Measurements from ENCODE around the gene ZBED1.
"Not testable (repeated sequence)": the region's sequence is repeated elsewhere in the genome, so short reads cannot be mapped to it uniquely, and the experiment has no call there.

The ZBED1 gene

GRCh38 chrX:2483398-2484060 lies 17.2 kb downstream of the ZBED1 start:
- DNase-seq = no peak
- TF ChIP-seq POLR2A (IDR thresholded peaks at IDR 0.05; ENCODE audit: low read length) (no peak), GATA1 (IDR thresholded peaks at IDR 0.05; ENCODE audit: low read depth, low read length) (no peak)

GRCh38 chrX:2481597-2481996 lies 19.2 kb downstream of the ZBED1 start:
- DNase-seq = not testable (repeated sequence)

GRCh38 chrX:2479982-2480381 lies 20.8 kb downstream of the ZBED1 start:
- not testable (repeated sequence) for DNase-seq

- no peak for DNase-seq
- TF ChIP-seq POLR2A (IDR thresholded peaks at IDR 0.05; ENCODE audit: low read length) (no peak), GATA1 (IDR thresholded peaks at IDR 0.05; ENCODE audit: low read depth, low read length) (no peak)
Observed at GRCh38 chrX:2479420-2479780, 21.4 kb downstream of the ZBED1 start.

- no peak for DNase-seq
- no peak for TF ChIP-seq POLR2A (IDR thresholded peaks at IDR 0.05; ENCODE audit: low read length)
- TF ChIP-seq GATA1 (IDR thresholded peaks at IDR 0.05; ENCODE audit: low read depth, low read length) = no peak
Observed at GRCh38 chrX:2478546-2479419, 22.0 kb downstream of the ZBED1 start.

- DNase-seq = not testable (repeated sequence)
Observed at GRCh38 chrX:2477313-2477712, 23.5 kb downstream of the ZBED1 start.

GRCh38 chrX:2474963-2475726 lies 25.6 kb downstream of the ZBED1 start:
- no peak for TF ChIP-seq GATA1 (IDR thresholded peaks at IDR 0.05; ENCODE audit: low read depth, low read length)
- TF ChIP-seq POLR2A (IDR thresholded peaks at IDR 0.05; ENCODE audit: low read length) = no peak
- no peak for DNase-seq

- TF ChIP-seq GATA1 (IDR thresholded peaks at IDR 0.05; ENCODE audit: low read depth, low read length) = no peak
- no peak for DNase-seq
Observed at GRCh38 chrX:2474280-2474962, 26.4 kb downstream of the ZBED1 start.

- DNase-seq = not testable (repeated sequence)
Observed at GRCh38 chrX:2473064-2473463, 27.7 kb downstream of the ZBED1 start.

GRCh38 chrX:2471641-2472040 lies 29.1 kb downstream of the ZBED1 start:
- no peak for TF ChIP-seq GATA1 (IDR thresholded peaks at IDR 0.05; ENCODE audit: low read depth, low read length)
- TF ChIP-seq POLR2A (IDR thresholded peaks at IDR 0.05; ENCODE audit: low read length) = no peak
- no peak for DNase-seq

- DNase-seq = not testable (repeated sequence)
Observed at GRCh38 chrX:2471126-2471525, 29.6 kb downstream of the ZBED1 start.

GRCh38 chrX:2469852-2470251 lies 30.9 kb downstream of the ZBED1 start:
- DNase-seq = not testable (repeated sequence)

- DNase-seq = no peak
- TF ChIP-seq POLR2A (IDR thresholded peaks at IDR 0.05; ENCODE audit: low read length) = no peak
- no peak for TF ChIP-seq GATA1 (IDR thresholded peaks at IDR 0.05; ENCODE audit: low read depth, low read length)
Observed at GRCh38 chrX:2469196-2469685, 31.5 kb downstream of the ZBED1 start.

GRCh38 chrX:2468261-2469195 lies 32.2 kb downstream of the ZBED1 start:
- DNase-seq = no peak
- no peak for TF ChIP-seq GATA1 (IDR thresholded peaks at IDR 0.05; ENCODE audit: low read depth, low read length)

Measured in erythroblast (primary cell).